GM15510 (cell line): ENCODE data around the gene TMX2.

Experiments
- POLR2A ChIP-seq: IDR thresholded peaks from 3 replicates; pipeline ENCODE4 v1.6.1; 2011; ENCODE audit warnings: borderline replicate concordance; ENCODE audit not compliant: insufficient read length; ENCODE audit errors: extremely low read depth

TMX2 gene, protein sequence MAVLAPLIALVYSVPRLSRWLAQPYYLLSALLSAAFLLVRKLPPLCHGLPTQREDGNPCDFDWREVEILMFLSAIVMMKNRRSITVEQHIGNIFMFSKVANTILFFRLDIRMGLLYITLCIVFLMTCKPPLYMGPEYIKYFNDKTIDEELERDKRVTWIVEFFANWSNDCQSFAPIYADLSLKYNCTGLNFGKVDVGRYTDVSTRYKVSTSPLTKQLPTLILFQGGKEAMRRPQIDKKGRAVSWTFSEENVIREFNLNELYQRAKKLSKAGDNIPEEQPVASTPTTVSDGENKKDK

DNA sequence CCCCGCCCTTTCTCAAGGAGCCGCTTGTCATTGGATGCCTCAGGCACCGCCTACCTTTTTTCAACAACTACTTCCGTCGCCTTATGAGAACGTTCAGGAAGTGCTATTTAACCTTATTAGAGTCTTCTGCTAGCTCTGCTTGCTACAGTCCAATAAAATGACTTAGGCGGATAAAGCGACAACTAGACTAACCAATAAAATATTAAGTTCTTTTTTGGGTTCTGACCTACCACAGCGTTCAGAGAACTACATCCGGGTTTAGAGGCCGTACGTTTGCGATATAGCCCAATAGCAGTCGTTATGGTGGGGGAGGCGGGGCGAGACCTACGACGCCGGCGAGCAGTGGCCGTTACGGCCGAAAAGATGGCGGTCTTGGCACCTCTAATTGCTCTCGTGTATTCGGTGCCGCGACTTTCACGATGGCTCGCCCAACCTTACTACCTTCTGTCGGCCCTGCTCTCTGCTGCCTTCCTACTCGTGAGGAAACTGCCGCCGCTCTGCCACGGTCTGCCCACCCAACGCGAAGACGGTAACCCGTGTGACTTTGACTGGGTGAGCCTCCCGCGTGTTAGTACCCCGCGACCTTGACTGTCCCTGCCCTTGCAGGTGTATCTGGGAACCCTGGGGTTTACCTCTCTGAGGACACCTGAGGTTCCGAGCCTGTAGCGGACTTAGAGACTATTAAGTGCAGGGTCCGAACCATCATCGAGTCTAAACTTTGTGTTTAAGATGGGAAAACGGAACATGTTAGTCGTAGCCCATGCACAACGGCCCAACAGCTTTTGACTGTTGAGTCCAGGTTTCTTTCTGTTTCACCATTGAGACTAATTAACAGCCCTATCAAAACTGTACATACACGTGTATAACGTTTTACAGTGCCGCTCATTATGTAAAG lies at the start of gene TMX2:
Gene TMX2, plus strand, starts transcription at position 338 of the 895 bp plus-strand sequence. Its CDS starts 26 bp downstream, at position 364.
- peak; percentile 61 for TF ChIP-seq POLR2A

GRCh38 chr11:57662893-57663292 lies 49.5 kb upstream of the TMX2 start:
- TF ChIP-seq POLR2A: no peak

DNA sequence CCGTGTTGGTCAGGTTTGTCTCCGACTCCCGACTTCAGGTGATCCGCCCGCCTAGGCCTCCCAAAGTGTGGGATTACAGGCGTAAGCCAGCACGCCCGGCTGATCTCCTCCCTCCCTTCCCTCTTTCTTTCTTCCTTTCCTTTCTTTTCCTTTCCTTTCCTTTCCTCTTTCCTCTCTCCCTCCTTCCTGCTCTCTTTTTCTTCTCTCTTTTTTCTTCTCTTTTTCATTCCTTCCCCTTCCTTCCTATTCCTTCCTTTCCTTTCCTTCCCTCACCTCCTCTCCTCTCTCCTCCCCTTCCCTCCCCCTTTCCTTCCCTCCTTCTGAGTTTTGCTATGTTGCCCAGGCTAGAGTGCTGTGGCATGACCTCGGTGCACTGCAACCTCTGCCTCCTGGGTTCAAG lies 48.4 kb upstream of the TMX2 start:
- no peak for TF ChIP-seq POLR2A

GRCh38 chr11:57667117-57667735 lies 45.2 kb upstream of the TMX2 start:
- TF ChIP-seq POLR2A: peak; percentile 33

DNA sequence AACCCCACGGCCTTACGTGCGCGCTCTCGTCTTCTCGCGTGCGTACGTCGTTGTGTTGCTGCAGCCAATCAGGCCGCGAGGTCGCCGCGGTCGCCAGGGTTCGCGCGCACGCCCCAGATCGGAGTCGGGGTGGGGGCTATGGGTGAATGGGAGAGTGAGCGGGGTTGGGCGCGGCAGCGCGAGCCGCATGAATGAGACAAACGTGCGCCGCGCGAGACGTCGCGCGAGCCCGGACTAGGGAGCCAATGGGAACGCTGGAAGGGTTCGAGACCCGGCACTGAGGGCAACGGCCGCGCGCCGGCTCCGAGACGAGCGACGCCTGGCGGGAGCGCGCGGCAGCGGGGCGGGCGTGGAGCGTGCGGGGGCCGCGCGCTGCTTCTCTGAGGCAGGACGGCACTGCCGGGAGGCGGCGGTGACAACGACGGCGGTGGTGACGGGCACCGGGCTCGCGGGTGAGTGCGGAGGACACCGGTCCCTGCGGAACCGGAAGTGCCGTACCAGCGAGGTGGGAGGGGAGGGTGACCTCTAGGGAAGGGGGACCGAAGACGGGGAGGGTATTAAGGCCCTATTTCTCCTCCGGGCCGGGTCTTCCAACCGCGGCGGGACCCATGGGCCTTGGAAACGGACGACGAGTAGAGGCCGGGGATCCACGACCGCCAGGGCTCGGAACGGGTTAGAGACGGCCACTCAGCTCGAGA lies 44.5 kb upstream of the TMX2 start, which contains the start of gene ZDHHC5:
Gene ZDHHC5, plus strand, starts transcription at position 379 of the 698 bp plus-strand sequence. CDS start 4,977 bp downstream, outside the sequence.
- TF ChIP-seq POLR2A: peak; percentile 93

- no peak for TF ChIP-seq POLR2A
Measured at GRCh38 chr11:57668434-57668782, 44.0 kb upstream of the TMX2 start.

DNA sequence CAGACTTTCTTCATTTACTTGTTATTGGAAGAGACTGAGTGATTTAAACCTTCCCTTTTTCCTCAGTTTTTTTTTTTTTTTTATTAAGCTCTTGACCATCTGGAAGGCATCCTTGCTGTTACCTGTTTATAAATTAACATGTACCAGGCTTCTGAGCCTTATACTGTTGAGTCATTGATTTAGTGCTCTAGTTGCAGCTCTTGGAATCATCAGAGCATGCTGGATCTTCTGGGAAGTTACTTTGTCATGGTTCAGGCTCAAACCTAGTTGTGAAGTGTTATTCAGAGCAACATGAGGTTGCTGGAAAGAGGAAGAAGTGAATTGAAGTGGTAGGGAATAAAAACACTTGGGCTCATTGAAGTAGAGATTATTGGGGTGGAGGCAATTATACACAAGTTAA lies 38.1 kb upstream of the TMX2 start:
- no peak for TF ChIP-seq POLR2A

GRCh38 chr11:57675176-57675941 lies 37.0 kb upstream of the TMX2 start:
- TF ChIP-seq POLR2A: no peak

DNA sequence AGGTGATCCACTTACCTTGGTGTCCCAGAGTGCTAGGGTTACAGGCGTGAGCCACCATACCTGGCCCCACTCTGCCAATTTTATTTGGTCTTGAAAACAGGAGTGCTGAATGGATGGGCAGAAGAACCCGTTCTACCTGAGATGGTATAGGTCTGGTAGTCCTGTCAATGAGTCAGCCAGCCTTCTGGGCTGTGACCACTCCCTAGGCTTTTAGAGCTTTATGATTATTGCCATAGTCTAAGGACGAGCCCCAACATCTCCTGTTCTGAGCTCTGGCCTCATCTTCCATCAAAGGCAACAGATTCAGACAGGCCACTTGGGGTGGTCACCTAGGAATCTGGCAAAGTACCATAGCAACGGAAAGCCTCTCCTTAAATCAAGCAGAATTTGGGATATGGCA lies 33.0 kb upstream of the TMX2 start:
- no peak for TF ChIP-seq POLR2A

- TF ChIP-seq POLR2A: no peak
Measured at GRCh38 chr11:57680552-57680874, 31.9 kb upstream of the TMX2 start.

DNA sequence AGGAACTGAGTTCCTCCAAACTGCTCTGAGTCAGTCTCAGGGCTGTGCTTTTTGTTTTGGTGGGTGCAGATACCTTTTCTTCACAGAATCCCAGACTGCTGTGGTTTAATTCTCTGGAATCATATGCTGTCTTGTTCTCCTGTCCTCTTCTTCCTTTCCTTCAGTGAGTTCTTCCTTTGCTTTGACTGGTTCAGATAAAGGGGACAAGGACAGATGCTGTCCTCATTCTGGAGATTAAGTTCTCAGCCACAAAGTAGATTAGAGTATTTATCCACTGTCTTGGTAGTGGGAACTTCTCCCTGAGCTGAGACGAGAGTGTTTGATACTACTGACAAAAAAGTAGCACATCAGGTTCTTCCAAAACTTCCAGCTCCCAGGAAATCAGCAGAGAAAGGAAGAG lies 31.2 kb upstream of the TMX2 start:
- no peak for TF ChIP-seq POLR2A

GRCh38 chr11:57698843-57699365 lies 13.5 kb upstream of the TMX2 start:
- TF ChIP-seq POLR2A: no peak

DNA sequence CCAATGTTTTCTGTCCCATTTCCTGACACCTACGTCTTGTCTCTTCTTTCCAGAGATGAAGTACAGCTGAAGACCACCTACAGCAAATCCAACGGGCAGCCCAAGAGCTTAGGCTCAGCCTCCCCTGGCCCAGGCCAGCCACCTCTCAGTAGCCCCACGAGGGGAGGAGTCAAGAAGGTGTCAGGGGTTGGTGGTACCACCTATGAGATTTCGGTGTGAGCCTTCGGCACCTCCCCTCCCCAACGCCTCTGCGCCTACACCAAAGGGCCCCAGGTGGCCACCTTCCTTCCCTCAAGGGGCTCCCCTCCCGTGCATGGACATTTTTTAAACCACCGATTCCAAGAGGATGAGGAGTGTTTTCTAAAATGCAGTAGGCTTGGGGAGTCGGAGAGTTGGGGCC lies 12.6 kb upstream of the TMX2 start:
- no peak for TF ChIP-seq POLR2A

DNA sequence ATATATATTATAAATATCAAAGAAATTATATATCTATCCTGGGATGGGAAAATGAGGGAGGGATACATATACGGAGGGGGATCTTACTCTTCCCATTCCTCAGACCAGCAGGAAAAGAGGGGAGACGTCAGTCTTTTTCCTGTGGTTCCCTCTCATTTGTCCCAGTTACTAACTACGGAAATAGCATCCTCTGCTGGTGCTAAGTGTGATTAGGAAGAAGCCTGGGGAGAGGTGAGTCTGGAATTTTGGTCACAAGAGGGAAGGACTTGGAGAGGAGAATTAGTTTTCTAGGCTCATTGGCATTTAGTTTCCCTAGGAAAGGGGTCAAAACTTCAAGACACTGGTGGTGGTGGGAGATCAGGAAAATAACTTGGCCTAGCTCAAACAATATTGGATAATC lies 12.0 kb upstream of the TMX2 start:
- TF ChIP-seq POLR2A: no peak
